ENCODE results near the gene VAV3. TPM values are rescaled to one million over a fixed set of nuclear protein-coding genes. Genes with fewer than 3 reads are reported as not detected.

Gene VAV3
- total and polyA plus RNA-seq, 2 of the 8 experiments (the other 6 are each of a cell fraction or from before 2014, with no cell fraction given) = 2.9 to 7.9 TPM

DNA sequence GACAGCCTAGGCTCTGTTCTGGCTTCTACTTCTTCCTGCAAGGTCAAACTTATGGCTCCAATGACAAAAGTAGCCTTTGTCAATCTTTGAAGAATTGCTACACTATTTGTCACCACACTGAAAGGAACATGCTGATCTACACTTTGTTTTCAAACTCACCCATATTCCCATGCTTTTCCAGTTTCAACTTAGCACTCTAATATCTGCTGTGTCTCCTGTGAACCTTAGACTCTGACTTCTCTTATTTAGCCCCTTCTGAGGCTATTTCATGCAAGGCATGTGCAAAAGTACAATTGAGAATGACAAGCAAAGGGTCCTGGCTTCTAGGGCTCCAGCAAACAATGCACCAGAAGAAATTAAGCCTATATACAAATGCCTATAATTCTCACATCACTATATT, 374.9 kb downstream of the VAV3 start:
- H3K79me2 ChIP-seq (ENCODE audit: control insufficient read depth in 1 of 2, insufficient read depth in 2 of 2, low read length in 2 of 2) = no peaks in the 10 kb centered on the region
- DNase-seq (ENCODE audit: low read depth in 1 of 2, low spot score in 2 of 2) (no peak), FAIRE-seq (no peak)
- no peak overlapping the region for H3K4me3 ChIP-seq (ENCODE audit: extremely low read depth in 1 of 4, insufficient read depth in 2 of 4, low read depth in 3 of 4, low read length in 4 of 4)
- H4K8ac ChIP-seq (ENCODE audit: extremely low read depth, insufficient read depth, low read length) = no peak overlapping the region
- H3K23ac ChIP-seq (ENCODE audit: insufficient read length) = no peak overlapping the region
- H3K56ac ChIP-seq (replicated peaks; ENCODE audit: insufficient read length, low read depth, low read length) = no peak overlapping the region
- no peak overlapping the region for H3K14ac ChIP-seq (ENCODE audit: insufficient read length)
- no peak overlapping the region for H4K5ac ChIP-seq (ENCODE audit: insufficient read length, low read depth, low read length)
- TF ChIP-seq SP2 (IDR thresholded peaks at IDR 0.05; ENCODE audit: low read length) = no peak
- no peak for TF ChIP-seq BRCA1 (IDR thresholded peaks at IDR 0.05; ENCODE audit: low read depth, low read length)
- TF ChIP-seq SIX5 (IDR thresholded peaks at IDR 0.05; ENCODE audit: low read depth, low read length) = no peak
- no peak for TF ChIP-seq PHF8 (conservative IDR thresholded peaks at IDR 0.05; ENCODE audit: low read depth, low read length)
- TF ChIP-seq RBBP5 (IDR thresholded peaks at IDR 0.05; ENCODE audit: borderline replicate concordance, low read depth, low read length) = no peak
- no peak for TF ChIP-seq NRF1 (IDR thresholded peaks at IDR 0.05; ENCODE audit: low read depth, low read length)
- no peak for TF ChIP-seq BCL11A (IDR thresholded peaks at IDR 0.05; ENCODE audit: low read depth in 2 of 2, low read length in 2 of 2)
- TF ChIP-seq CEBPB (IDR thresholded peaks at IDR 0.05; ENCODE audit: low read depth, low read length) = no peak
- no peak for TF ChIP-seq CREB1 (IDR thresholded peaks at IDR 0.05)
- TF ChIP-seq RAD21 (IDR thresholded peaks at IDR 0.05 in 1 of 2, conservative IDR thresholded peaks at IDR 0.05 in 1 of 2; ENCODE audit: low read depth in 2 of 2, low read length in 2 of 2) = no peak
- no peak for TF ChIP-seq MAFK (IDR thresholded peaks at IDR 0.05; ENCODE audit: low read depth, low read length)
- TF ChIP-seq, protein P1, sequence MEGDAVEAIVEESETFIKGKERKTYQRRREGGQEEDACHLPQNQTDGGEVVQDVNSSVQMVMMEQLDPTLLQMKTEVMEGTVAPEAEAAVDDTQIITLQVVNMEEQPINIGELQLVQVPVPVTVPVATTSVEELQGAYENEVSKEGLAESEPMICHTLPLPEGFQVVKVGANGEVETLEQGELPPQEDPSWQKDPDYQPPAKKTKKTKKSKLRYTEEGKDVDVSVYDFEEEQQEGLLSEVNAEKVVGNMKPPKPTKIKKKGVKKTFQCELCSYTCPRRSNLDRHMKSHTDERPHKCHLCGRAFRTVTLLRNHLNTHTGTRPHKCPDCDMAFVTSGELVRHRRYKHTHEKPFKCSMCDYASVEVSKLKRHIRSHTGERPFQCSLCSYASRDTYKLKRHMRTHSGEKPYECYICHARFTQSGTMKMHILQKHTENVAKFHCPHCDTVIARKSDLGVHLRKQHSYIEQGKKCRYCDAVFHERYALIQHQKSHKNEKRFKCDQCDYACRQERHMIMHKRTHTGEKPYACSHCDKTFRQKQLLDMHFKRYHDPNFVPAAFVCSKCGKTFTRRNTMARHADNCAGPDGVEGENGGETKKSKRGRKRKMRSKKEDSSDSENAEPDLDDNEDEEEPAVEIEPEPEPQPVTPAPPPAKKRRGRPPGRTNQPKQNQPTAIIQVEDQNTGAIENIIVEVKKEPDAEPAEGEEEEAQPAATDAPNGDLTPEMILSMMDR (IDR thresholded peaks at IDR 0.05; ENCODE audit: control extremely low read depth in 1 of 3, insufficient read depth in 1 of 3, low read depth in 1 of 3, low read length in 3 of 3) = no peak
- TF ChIP-seq EP300 (IDR thresholded peaks at IDR 0.05; ENCODE audit: borderline replicate concordance in 1 of 2, low read depth in 2 of 2, low read length in 2 of 2) = no peak
- H2BK15ac ChIP-seq (ENCODE audit: low read length) = no peak overlapping the region
- H3K27ac ChIP-seq (ENCODE audit: low read depth, low read length) = no peak overlapping the region
- no peak overlapping the region for H3K4ac ChIP-seq (replicated peaks; ENCODE audit: insufficient read length, low read depth, low read length)
- H2AK5ac ChIP-seq (ENCODE audit: low read depth, low read length) = no peak overlapping the region
- no peak overlapping the region for H2BK120ac ChIP-seq (replicated peaks; ENCODE audit: low read depth, low read length)
- H3K79me1 ChIP-seq (ENCODE audit: low read depth, low read length) = no peaks in the 10 kb centered on the region
- no peaks in the 10 kb centered on the region for H3K4me1 ChIP-seq (replicated peaks in 1 of 4; ENCODE audit: control insufficient read depth in 3 of 4, insufficient read depth in 4 of 4, low read length in 3 of 4)
- H3K27me3 ChIP-seq (replicated peaks in 1 of 4; ENCODE audit: control insufficient read depth in 3 of 4, extremely low read depth in 1 of 4, insufficient read depth in 3 of 4, low read length in 3 of 4) = no peaks in the 10 kb centered on the region
- no peaks in the 10 kb centered on the region for H3K23me2 ChIP-seq (ENCODE audit: low read depth, low read length)
- H2BK20ac ChIP-seq (ENCODE audit: low read length) = no peak overlapping the region
- no peaks in the 10 kb centered on the region for H4K20me1 ChIP-seq (replicated peaks in 1 of 2; ENCODE audit: control insufficient read depth in 1 of 2, insufficient read depth in 2 of 2, low read length in 2 of 2)
- H4K91ac ChIP-seq (replicated peaks; ENCODE audit: insufficient read length, low read length) = no peak overlapping the region
- ChIA-PET CTCF (ENCODE audit: partially characterized antibody) (no interaction called here), POLR2A (ENCODE audit: partially characterized antibody) (no interaction called here)
- no peaks in the 10 kb centered on the region for H3K36me3 ChIP-seq (ENCODE audit: control insufficient read depth in 2 of 4, insufficient read depth in 4 of 4, low read length in 3 of 4)
- no peak overlapping the region for H2BK12ac ChIP-seq (ENCODE audit: low read depth, low read length)
- H3K9ac ChIP-seq (replicated peaks in 1 of 4; ENCODE audit: extremely low read depth in 1 of 4, low read depth in 3 of 4, low read length in 3 of 4) = no peak overlapping the region
- no peak overlapping the region for H2AFZ ChIP-seq (ENCODE audit: low read length)
- no peaks in the 10 kb centered on the region for H3K9me3 ChIP-seq (ENCODE audit: insufficient read depth in 2 of 2, low read depth in 1 of 2, low read length in 1 of 2)
- no peak overlapping the region for H3K18ac ChIP-seq (ENCODE audit: extremely low read depth, low read length)
- no peak overlapping the region for H2BK5ac ChIP-seq (ENCODE audit: low read depth, low read length)
- no peak overlapping the region for H3K4me2 ChIP-seq (ENCODE audit: insufficient read depth in 1 of 2, low read depth in 2 of 2, low read length in 2 of 2)
